Measurements from ENCODE around the gene SOX1.

SOX1 gene

DNA sequence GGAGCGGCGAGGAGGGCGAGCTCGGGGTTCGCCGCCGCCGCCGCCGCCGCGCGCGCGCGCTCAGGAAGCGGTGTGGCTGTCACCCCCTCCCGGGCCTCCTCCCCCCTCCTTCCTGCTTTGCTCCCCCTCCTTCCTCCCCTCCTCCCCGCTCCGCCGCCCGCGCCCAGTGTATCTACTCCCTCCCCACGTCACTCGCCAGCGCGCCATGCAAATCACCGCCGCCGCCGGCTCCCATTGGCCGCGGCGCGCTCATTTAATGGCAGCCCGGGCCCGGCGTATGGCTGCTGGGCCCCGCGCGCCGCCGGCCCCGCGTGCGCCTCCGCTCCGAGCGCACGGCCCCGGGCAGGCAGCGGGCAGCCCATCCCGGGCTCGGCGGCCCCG, 335 bp upstream of the SOX1 start:
- Histone ChIP-seq H3K36me3 (ENCODE audit: control insufficient read depth in 1 of 2, insufficient read depth in 2 of 2, low read length in 2 of 2) (no peaks in the 10 kb centered on the region), H3K9me3 (ENCODE audit: control insufficient read depth in 1 of 2, low read length in 2 of 2) (no peaks in the 10 kb centered on the region), H3K27ac (ENCODE audit: low read length) (no peak overlapping the region), H3K4me3 (ENCODE audit: low read depth in 1 of 2, low read length in 2 of 2) (peak overlapping the region in 1 of 2 donors; percentile 60), H3K27me3 (ENCODE audit: low read depth, low read length) (peaks cover 61% of the 10 kb centered on the region), H3K4me1 (ENCODE audit: control insufficient read depth in 1 of 2, insufficient read depth in 2 of 2, low read length in 2 of 2) (peaks cover 0 to 20% of the 10 kb centered on the region in 2 donors)

- Histone ChIP-seq H3K27ac (ENCODE audit: low read length) (no peak overlapping the region), H3K36me3 (ENCODE audit: control insufficient read depth in 1 of 2, insufficient read depth in 2 of 2, low read length in 2 of 2) (no peaks in the 10 kb centered on the region), H3K4me1 (ENCODE audit: control insufficient read depth in 1 of 2, insufficient read depth in 2 of 2, low read length in 2 of 2) (peaks cover 0 to 30% of the 10 kb centered on the region in 2 donors), H3K4me3 (ENCODE audit: low read depth in 1 of 2, low read length in 2 of 2) (no peak overlapping the region), H3K27me3 (ENCODE audit: low read depth, low read length) (peaks cover 54% of the 10 kb centered on the region), H3K9me3 (ENCODE audit: control insufficient read depth in 1 of 2, low read length in 2 of 2) (no peaks in the 10 kb centered on the region)
These were observed 1.1 kb downstream of the SOX1 start for GRCh38 chr13:112067871-112068539.

- no peaks in the 10 kb centered on the region for H3K9me3 ChIP-seq (ENCODE audit: control insufficient read depth in 1 of 2, low read length in 2 of 2)
- H3K36me3 ChIP-seq (ENCODE audit: control insufficient read depth in 1 of 2, insufficient read depth in 2 of 2, low read length in 2 of 2): no peaks in the 10 kb centered on the region
- H3K27me3 ChIP-seq (ENCODE audit: low read depth, low read length): peaks cover 49% of the 10 kb centered on the region
- peak overlapping the region in 1 of 2 donors; percentile 19 for H3K4me3 ChIP-seq (ENCODE audit: low read depth in 1 of 2, low read length in 2 of 2)
- no peak overlapping the region for H3K27ac ChIP-seq (ENCODE audit: low read length)
- H3K4me1 ChIP-seq (ENCODE audit: control insufficient read depth in 1 of 2, insufficient read depth in 2 of 2, low read length in 2 of 2): peaks cover 0 to 36% of the 10 kb centered on the region in 2 donors
These were observed 1.7 kb downstream of the SOX1 start for GRCh38 chr13:112068540-112069060.

- peaks cover 0 to 40% of the 10 kb centered on the region in 2 donors for H3K4me1 ChIP-seq (ENCODE audit: control insufficient read depth in 1 of 2, insufficient read depth in 2 of 2, low read length in 2 of 2)
- peaks cover 50% of the 10 kb centered on the region for H3K27me3 ChIP-seq (ENCODE audit: low read depth, low read length)
- no peak overlapping the region for H3K27ac ChIP-seq (ENCODE audit: low read length)
- H3K36me3 ChIP-seq (ENCODE audit: control insufficient read depth in 1 of 2, insufficient read depth in 2 of 2, low read length in 2 of 2): no peaks in the 10 kb centered on the region
- peak overlapping the region in 1 of 2 donors; percentile 19 for H3K4me3 ChIP-seq (ENCODE audit: low read depth in 1 of 2, low read length in 2 of 2)
- H3K9me3 ChIP-seq (ENCODE audit: control insufficient read depth in 1 of 2, low read length in 2 of 2): no peaks in the 10 kb centered on the region
These were observed 2.3 kb downstream of the SOX1 start for GRCh38 chr13:112069061-112069844.

- Histone ChIP-seq H3K27me3 (ENCODE audit: low read depth, low read length) (peaks cover 54% of the 10 kb centered on the region), H3K9me3 (ENCODE audit: control insufficient read depth in 1 of 2, low read length in 2 of 2) (no peaks in the 10 kb centered on the region), H3K36me3 (ENCODE audit: control insufficient read depth in 1 of 2, insufficient read depth in 2 of 2, low read length in 2 of 2) (no peaks in the 10 kb centered on the region), H3K27ac (ENCODE audit: low read length) (no peak overlapping the region), H3K4me1 (ENCODE audit: control insufficient read depth in 1 of 2, insufficient read depth in 2 of 2, low read length in 2 of 2) (peaks cover 0 to 40% of the 10 kb centered on the region in 2 donors), H3K4me3 (ENCODE audit: low read depth in 1 of 2, low read length in 2 of 2) (no peak overlapping the region)
These were observed 2.9 kb downstream of the SOX1 start for GRCh38 chr13:112069845-112070251.

GRCh38 chr13:112071102-112071722, 4.3 kb downstream of the SOX1 start:
- no peak overlapping the region for H3K27ac ChIP-seq (ENCODE audit: low read length)
- peaks cover 56% of the 10 kb centered on the region for H3K27me3 ChIP-seq (ENCODE audit: low read depth, low read length)
- H3K4me1 ChIP-seq (ENCODE audit: control insufficient read depth in 1 of 2, insufficient read depth in 2 of 2, low read length in 2 of 2): peaks cover 0 to 36% of the 10 kb centered on the region in 2 donors
- H3K36me3 ChIP-seq (ENCODE audit: control insufficient read depth in 1 of 2, insufficient read depth in 2 of 2, low read length in 2 of 2): no peaks in the 10 kb centered on the region
- no peaks in the 10 kb centered on the region for H3K9me3 ChIP-seq (ENCODE audit: control insufficient read depth in 1 of 2, low read length in 2 of 2)
- no peak overlapping the region for H3K4me3 ChIP-seq (ENCODE audit: low read depth in 1 of 2, low read length in 2 of 2)

- Histone ChIP-seq H3K36me3 (ENCODE audit: control insufficient read depth in 1 of 2, insufficient read depth in 2 of 2, low read length in 2 of 2) (no peaks in the 10 kb centered on the region), H3K27me3 (ENCODE audit: low read depth, low read length) (peaks cover 55% of the 10 kb centered on the region), H3K4me3 (ENCODE audit: low read depth in 1 of 2, low read length in 2 of 2) (peak overlapping the region in 1 of 2 donors; percentile 48), H3K27ac (ENCODE audit: low read length) (no peak overlapping the region), H3K9me3 (ENCODE audit: control insufficient read depth in 1 of 2, low read length in 2 of 2) (no peaks in the 10 kb centered on the region), H3K4me1 (ENCODE audit: control insufficient read depth in 1 of 2, insufficient read depth in 2 of 2, low read length in 2 of 2) (peaks cover 0 to 31% of the 10 kb centered on the region in 2 donors)
These were observed 5.0 kb downstream of the SOX1 start for GRCh38 chr13:112071723-112072533.

DNA sequence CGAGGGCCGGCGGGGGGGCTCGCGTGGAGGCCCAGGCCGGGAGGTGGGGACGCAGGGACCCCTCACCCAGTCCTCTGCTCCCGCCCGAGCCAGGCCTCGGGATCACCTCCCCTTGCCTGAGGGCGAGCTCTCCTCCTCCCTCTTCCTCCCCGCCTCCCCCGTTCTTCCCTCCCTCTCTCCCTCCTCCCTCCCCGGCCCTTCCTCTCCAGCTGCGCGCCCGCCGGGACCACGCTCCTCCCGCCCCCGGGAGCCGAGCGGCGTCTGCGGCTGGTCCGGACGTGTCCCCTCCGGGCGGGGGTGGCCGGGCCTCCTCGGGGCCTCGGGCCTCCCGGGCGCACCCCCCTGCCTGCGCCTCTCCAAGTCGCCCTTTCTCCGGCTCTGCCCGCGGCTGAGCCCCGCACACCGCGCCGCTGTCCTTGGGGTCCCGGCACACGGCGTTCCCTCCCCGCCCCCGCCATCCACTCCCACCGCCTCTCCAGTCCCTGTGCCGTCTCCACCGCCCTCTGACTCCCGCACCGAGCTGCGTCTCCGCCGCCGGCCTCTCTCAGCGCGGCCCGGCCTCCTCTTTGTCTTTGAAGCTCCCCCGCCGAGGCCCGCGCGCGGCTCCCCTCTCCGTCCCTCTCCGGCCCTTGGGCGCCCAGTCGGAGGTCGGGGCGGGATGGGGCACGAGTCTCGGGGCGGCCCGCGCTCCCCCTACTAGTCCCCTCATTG, 5.7 kb downstream of the SOX1 start:
- no peaks in the 10 kb centered on the region for H3K36me3 ChIP-seq (ENCODE audit: control insufficient read depth in 1 of 2, insufficient read depth in 2 of 2, low read length in 2 of 2)
- H3K4me3 ChIP-seq (ENCODE audit: low read depth in 1 of 2, low read length in 2 of 2): peak overlapping the region in 1 of 2 donors; percentile 48
- H3K27ac ChIP-seq (ENCODE audit: low read length): no peak overlapping the region
- peaks cover 56% of the 10 kb centered on the region for H3K27me3 ChIP-seq (ENCODE audit: low read depth, low read length)
- peaks cover 0 to 26% of the 10 kb centered on the region in 2 donors for H3K4me1 ChIP-seq (ENCODE audit: control insufficient read depth in 1 of 2, insufficient read depth in 2 of 2, low read length in 2 of 2)
- no peaks in the 10 kb centered on the region for H3K9me3 ChIP-seq (ENCODE audit: control insufficient read depth in 1 of 2, low read length in 2 of 2)

- Histone ChIP-seq H3K9me3 (ENCODE audit: control insufficient read depth in 1 of 2, low read length in 2 of 2) (no peaks in the 10 kb centered on the region), H3K4me3 (ENCODE audit: low read depth in 1 of 2, low read length in 2 of 2) (peak overlapping the region in 1 of 2 donors; percentile 48), H3K27ac (ENCODE audit: low read length) (no peak overlapping the region), H3K4me1 (ENCODE audit: control insufficient read depth in 1 of 2, insufficient read depth in 2 of 2, low read length in 2 of 2) (peaks cover 0 to 26% of the 10 kb centered on the region in 2 donors), H3K36me3 (ENCODE audit: control insufficient read depth in 1 of 2, insufficient read depth in 2 of 2, low read length in 2 of 2) (no peaks in the 10 kb centered on the region), H3K27me3 (ENCODE audit: low read depth, low read length) (peaks cover 62% of the 10 kb centered on the region)
These were observed 6.5 kb downstream of the SOX1 start for GRCh38 chr13:112073245-112074138.
